Lower leg skin (tissue), 4 donors: Measurements from ENCODE around the gene PHYHD1. TPM values are rescaled to one million over a fixed set of nuclear protein-coding genes. Genes with fewer than 3 reads are reported as not detected.

ENCODE experiments used
- DNase-seq, 2 donors: peaks; one replicate each; pipeline ENCODE4 v3.0.0-alpha.2; 2019; ENCODE audit warnings: low spot score in 2 of 2
- H3K4me3 ChIP-seq: fragments of 200-600 bp; sonication (generic); 2 replicates; pipeline ENCODE4 v1.5.1; 2017; ENCODE audit warnings: mild to moderate bottlenecking, low read depth; ENCODE audit not compliant: poor library complexity, severe bottlenecking
- POLR2A ChIP-seq, 2 donors: fragments of 450-650 bp; IDR thresholded peaks; one replicate each; pipeline ENCODE4 v1.6.1; 2016 to 2017; ENCODE audit warnings: antibody characterized with exemption in 2 of 2, mild to moderate bottlenecking in 1 of 2, moderate library complexity in 1 of 2
- WGBS, 2 donors: methylation state at CpG; one replicate each; pipeline ENCODE4 v1.1.5; 2018; 5-methylcytosine and 5-hydroxymethylcytosine counted together
- intact Hi-C: fragments of 100-400 bp; cut with DNase I; formaldehyde crosslinking; loops from one replicate; pipeline ENCODE4 v1.15.0; 2023; ENCODE audit warnings: low total_unique reads
- total RNA-seq, 4 donors: library from RNA; depleted of rRNA; stranded (reverse); fragments of >200 nt; gene quantifications; one replicate each; pipeline ENCODE4 v1.1.0, GENCODE V29; 2016
- TF ChIP-seq, protein P1 (sequence below), 3 donors: fragments of 450-650 bp; IDR thresholded peaks; one replicate each; pipeline ENCODE4 v1.5.1; 2016; ENCODE audit warnings: antibody characterized with exemption in 3 of 3, mild to moderate bottlenecking in 3 of 3, moderate library complexity in 2 of 3

PHYHD1 gene
- total RNA-seq, 4 donors from 2014 or later: 31.3 to 60.2 (median 50.6) TPM

DNA sequence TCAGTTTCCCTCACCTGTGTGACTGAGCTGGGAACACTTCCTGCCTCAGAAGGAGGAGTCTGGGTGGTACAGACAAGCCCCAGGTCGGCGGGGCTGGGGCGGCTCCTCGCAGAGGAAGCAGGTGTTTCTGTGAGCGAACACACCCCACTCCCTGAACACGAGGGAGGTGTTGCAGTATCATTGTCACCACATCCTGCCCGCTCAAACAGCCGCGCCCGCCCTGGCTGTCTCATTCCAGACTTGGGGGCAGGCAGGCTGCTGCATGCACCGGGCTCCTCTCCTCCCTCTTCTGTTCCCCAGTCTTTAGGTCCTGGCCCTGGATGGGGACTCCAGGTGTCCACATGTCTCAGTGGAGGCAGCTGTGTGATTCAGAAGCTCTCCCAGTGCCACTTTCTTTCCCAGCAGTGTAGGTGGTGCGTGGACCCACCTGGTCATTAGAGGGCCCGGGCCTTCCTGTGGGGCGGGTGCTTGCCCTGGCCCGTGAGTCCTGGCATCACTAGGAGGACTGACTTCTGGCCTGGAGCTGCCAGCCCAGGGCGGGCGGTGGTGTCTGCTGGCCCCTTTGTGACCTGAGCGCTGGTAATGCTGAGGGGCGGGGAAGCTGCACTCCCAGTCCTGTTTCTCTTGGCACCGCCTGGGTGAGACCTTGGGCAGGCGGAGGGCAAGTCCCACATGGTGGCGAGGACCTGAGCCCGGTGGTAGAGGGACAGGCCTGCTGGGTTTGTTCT lies 18.3 kb upstream of the PHYHD1 start:
- DNase-seq: peak; percentile 81 to 94
- H3K4me3 ChIP-seq: no peak overlapping the region
- intact Hi-C loops: no loop called here
- TF ChIP-seq, protein P1, sequence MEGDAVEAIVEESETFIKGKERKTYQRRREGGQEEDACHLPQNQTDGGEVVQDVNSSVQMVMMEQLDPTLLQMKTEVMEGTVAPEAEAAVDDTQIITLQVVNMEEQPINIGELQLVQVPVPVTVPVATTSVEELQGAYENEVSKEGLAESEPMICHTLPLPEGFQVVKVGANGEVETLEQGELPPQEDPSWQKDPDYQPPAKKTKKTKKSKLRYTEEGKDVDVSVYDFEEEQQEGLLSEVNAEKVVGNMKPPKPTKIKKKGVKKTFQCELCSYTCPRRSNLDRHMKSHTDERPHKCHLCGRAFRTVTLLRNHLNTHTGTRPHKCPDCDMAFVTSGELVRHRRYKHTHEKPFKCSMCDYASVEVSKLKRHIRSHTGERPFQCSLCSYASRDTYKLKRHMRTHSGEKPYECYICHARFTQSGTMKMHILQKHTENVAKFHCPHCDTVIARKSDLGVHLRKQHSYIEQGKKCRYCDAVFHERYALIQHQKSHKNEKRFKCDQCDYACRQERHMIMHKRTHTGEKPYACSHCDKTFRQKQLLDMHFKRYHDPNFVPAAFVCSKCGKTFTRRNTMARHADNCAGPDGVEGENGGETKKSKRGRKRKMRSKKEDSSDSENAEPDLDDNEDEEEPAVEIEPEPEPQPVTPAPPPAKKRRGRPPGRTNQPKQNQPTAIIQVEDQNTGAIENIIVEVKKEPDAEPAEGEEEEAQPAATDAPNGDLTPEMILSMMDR (IDR thresholded peaks at IDR 0.05): no peak
- TF ChIP-seq POLR2A (IDR thresholded peaks at IDR 0.05): no peak
- 40 to 59% methylated on average over 20 to 21 of the region's 23 CpGs for WGBS, 2 donors

DNA sequence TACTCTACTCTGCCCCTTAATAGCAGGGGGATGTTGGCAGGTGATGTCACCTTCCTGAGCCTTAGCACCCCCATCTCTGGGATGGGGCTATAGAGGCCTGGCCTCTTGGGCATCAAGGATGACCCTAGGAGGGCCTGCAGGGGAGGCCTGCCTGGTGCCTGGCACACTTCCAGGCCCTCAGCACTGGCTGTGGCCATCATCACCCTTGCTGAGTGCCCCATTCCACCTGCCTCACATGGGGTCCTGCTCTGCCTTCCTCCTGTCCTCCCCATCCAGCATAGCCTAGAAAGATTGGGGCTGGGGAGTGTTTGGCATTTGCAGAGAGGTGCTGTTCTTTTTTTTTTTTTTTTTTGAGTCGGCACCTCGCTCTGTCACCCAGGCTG lies 17.7 kb upstream of the PHYHD1 start:
- no peak overlapping the region for H3K4me3 ChIP-seq
- intact Hi-C loops: no loop called here
- 60 to 66% methylated on average over 2 of the region's 2 CpGs for WGBS, 2 donors
- TF ChIP-seq POLR2A (IDR thresholded peaks at IDR 0.05): no peak
- TF ChIP-seq, protein P1 (IDR thresholded peaks at IDR 0.05): no peak
- DNase-seq: no peak

DNA sequence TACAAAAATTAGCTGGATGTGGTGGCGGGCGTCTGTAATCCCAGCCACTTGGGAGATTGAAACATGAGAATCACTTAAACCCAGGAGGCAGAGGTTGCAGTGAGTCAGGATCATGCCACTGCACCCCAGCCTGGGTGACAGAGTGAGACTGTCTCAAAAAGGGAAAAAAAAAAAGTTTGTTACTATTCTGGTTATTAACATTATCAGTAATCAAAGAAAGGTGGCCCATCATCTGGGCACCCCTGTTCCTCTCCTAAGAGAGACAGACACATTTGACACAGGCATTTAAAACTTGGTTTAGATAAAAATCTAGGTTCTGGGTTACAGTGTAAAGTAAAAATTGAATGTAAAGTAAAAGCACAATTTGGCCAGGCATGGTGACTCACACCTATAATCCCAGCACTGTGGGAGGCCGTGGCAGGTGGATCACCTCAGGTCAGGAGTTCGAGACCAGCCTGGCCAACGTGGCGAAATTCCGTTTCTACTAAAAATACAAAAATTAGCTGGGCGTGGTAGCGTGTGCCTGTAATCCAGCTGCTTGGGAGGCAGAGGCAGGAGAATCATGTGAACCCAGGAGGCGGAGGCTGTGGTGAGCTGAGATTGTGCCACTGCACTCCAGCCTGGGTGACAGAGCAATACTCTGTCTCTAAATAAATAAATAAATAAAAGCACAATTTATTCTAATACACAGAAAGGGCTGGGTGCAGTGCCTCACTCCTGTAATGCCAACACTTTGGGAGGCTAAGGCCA lies 16.7 kb upstream of the PHYHD1 start:
- 59 to 61% methylated on average over 10 of the region's 10 CpGs for WGBS, 2 donors
- TF ChIP-seq, protein P1 (IDR thresholded peaks at IDR 0.05): no peak
- TF ChIP-seq POLR2A (IDR thresholded peaks at IDR 0.05): no peak
- DNase-seq: no peak
- no peak overlapping the region for H3K4me3 ChIP-seq
- intact Hi-C loops: no loop called here

DNA sequence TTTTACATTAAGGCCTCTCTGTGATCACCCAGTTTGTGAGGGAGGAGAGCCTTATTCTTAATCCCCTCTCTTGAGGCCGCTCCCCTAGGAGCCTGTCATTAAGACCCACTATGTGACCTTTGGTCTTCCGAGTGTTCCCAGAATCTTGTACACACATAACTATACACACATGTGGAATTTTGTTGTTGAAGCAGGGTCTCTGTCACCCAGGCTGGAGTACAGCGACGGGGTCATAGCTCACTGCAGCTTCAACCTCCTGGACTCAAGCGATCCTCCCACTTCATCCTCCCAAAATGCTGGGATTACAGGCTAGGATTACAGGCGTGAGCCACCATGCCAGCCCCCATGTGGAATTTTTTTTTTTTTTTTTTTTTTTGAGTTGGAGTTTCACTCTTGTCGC lies 14.8 kb upstream of the PHYHD1 start:
- intact Hi-C loops: no loop called here
- WGBS, 2 donors: 95 to 99% methylated on average over 7 of the region's 7 CpGs
- TF ChIP-seq, protein P1 (IDR thresholded peaks at IDR 0.05): no peak
- TF ChIP-seq POLR2A (IDR thresholded peaks at IDR 0.05): no peak
- no peak for DNase-seq
- H3K4me3 ChIP-seq: no peak overlapping the region

DNA sequence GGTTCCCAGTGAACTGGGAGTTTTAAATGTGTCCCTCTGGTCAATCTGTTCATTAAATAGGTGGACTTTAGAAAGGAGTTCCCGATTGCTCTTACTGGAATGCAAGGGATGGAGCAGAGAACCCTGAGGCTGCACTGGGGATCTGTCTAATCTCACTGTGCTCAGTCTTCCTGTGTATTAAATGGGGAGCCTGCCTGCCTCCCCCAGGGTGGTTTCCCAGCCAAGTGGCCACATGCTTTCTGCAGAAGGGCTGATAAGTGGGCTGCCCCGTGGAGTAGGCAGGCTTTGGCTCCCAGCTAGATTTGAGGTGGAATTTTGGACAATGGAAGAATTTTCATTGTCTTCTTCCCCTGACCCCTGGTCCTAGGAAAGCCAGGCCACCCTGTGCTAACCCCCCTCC lies 14.0 kb upstream of the PHYHD1 start:
- no peak overlapping the region for H3K4me3 ChIP-seq
- WGBS, 2 donors: 72 to 77% methylated on average over 2 of the region's 2 CpGs
- intact Hi-C loops: no loop called here
- TF ChIP-seq, protein P1 (IDR thresholded peaks at IDR 0.05): no peak
- no peak for TF ChIP-seq POLR2A (IDR thresholded peaks at IDR 0.05)
- no peak for DNase-seq
